Trophoblast cell (in vitro differentiated cells and primary cell): ENCODE measurements around the gene GRIK5.

ENCODE experiments used
- DNase-seq, 2 donors: peaks; one replicate each; pipeline ENCODE4 v3.0.0-alpha.2; 2016
- H2AFZ ChIP-seq: 2 replicates; pipeline ENCODE4 v1.6.1; 2013; ENCODE audit warnings: low read length, moderate library complexity, mild to moderate bottlenecking; ENCODE audit not compliant: insufficient read depth, poor library complexity
- H2AK5ac ChIP-seq: 2 replicates; pipeline ENCODE4 v1.6.1; 2013; ENCODE audit warnings: mild to moderate bottlenecking, low read length
- H2BK120ac ChIP-seq: 2 replicates; pipeline ENCODE4 v1.6.1; 2013; ENCODE audit warnings: low read length, mild to moderate bottlenecking, moderate library complexity; ENCODE audit not compliant: insufficient read depth, poor library complexity
- H2BK12ac ChIP-seq: 2 replicates; pipeline ENCODE4 v1.6.1; 2013; ENCODE audit warnings: mild to moderate bottlenecking, low read length, moderate library complexity
- H2BK5ac ChIP-seq: 2 replicates; pipeline ENCODE4 v1.6.1; 2013; ENCODE audit warnings: low read length, low read depth, moderate library complexity, mild to moderate bottlenecking; ENCODE audit not compliant: poor library complexity
- H3K14ac ChIP-seq: 2 replicates; pipeline ENCODE4 v1.6.1; 2013; ENCODE audit warnings: mild to moderate bottlenecking, low read length
- H3K18ac ChIP-seq: 2 replicates; pipeline ENCODE4 v1.6.1; 2013; ENCODE audit warnings: mild to moderate bottlenecking, low read length
- H3K23ac ChIP-seq: 2 replicates; pipeline ENCODE4 v1.6.1; 2013; ENCODE audit warnings: low read length
- H3K27ac ChIP-seq: 2 replicates; pipeline ENCODE4 v1.5.1; 2013; ENCODE audit warnings: low read depth, mild to moderate bottlenecking, inconsistent platforms, low read length, moderate library complexity
- H3K27me3 ChIP-seq: 2 replicates; pipeline ENCODE4 v1.6.1; 2013; ENCODE audit warnings: inconsistent platforms, mild to moderate bottlenecking, low read length, moderate library complexity; ENCODE audit not compliant: insufficient read depth
- H3K36me3 ChIP-seq, 2 experiments: 1 replicate in 1 of 2; 2 replicates in 1 of 2; pipeline ENCODE4 v1.6.1; 2013; ENCODE audit warnings: low read length in 2 of 2, mild to moderate bottlenecking in 2 of 2, moderate library complexity in 1 of 2; ENCODE audit not compliant: insufficient read depth in 2 of 2, control insufficient read depth in 1 of 2
- H3K4ac ChIP-seq: 2 replicates; pipeline ENCODE4 v1.6.1; 2013; ENCODE audit warnings: low read depth, mild to moderate bottlenecking, low read length, moderate library complexity
- H3K4me1 ChIP-seq, 2 experiments: 1 replicate in 1 of 2; 2 replicates in 1 of 2; pipeline ENCODE4 v1.6.1; 2013; ENCODE audit warnings: low read length in 2 of 2, mild to moderate bottlenecking in 2 of 2, moderate library complexity in 1 of 2; ENCODE audit not compliant: insufficient read depth in 2 of 2, control insufficient read depth in 1 of 2
- H3K4me2 ChIP-seq: 2 replicates; pipeline ENCODE4 v1.6.1; 2013; ENCODE audit warnings: inconsistent platforms, mild to moderate bottlenecking, low read length, moderate library complexity
- H3K4me3 ChIP-seq: 2 replicates; pipeline ENCODE4 v1.5.1; 2013; ENCODE audit warnings: mild to moderate bottlenecking, low read depth, low read length, inconsistent platforms
- H3K79me1 ChIP-seq: one replicate; pipeline ENCODE4 v1.6.1; 2013; ENCODE audit warnings: low read length
- H3K79me2 ChIP-seq: 2 replicates; pipeline ENCODE4 v1.6.1; 2013; ENCODE audit warnings: low read length, mild to moderate bottlenecking; ENCODE audit not compliant: control insufficient read depth, insufficient read depth, poor library complexity
- H3K9ac ChIP-seq: 2 replicates; pipeline ENCODE4 v1.6.1; 2013; ENCODE audit warnings: mild to moderate bottlenecking, low read length
- H3K9me3 ChIP-seq: 2 replicates; pipeline ENCODE4 v1.6.1; 2013; ENCODE audit warnings: low read depth, mild to moderate bottlenecking, control low read depth, inconsistent platforms, low read length; ENCODE audit not compliant: insufficient read depth
- H4K12ac ChIP-seq: 2 replicates; pipeline ENCODE4 v1.6.1; 2013; ENCODE audit warnings: low read depth, mild to moderate bottlenecking, low read length, moderate library complexity
- H4K8ac ChIP-seq: 2 replicates; pipeline ENCODE4 v1.6.1; 2013; ENCODE audit warnings: low read depth, mild to moderate bottlenecking, low read length, moderate library complexity
- H4K91ac ChIP-seq: one replicate; pipeline ENCODE4 v1.6.1; 2013; ENCODE audit warnings: low read depth, mild to moderate bottlenecking, low read length, moderate library complexity
- WGBS: extraction: QIAGEN DNeasy Blood & Tissue Kit; methylation state at CpG from one replicate; pipeline ENCODE4 v1.1.7; 2013; ENCODE audit warnings: missing lambda C conversion rate; ENCODE audit not compliant: insufficient read length, insufficient coverage; ENCODE audit errors: extremely low coverage; 5-methylcytosine and 5-hydroxymethylcytosine counted together

Gene GRIK5

DNA sequence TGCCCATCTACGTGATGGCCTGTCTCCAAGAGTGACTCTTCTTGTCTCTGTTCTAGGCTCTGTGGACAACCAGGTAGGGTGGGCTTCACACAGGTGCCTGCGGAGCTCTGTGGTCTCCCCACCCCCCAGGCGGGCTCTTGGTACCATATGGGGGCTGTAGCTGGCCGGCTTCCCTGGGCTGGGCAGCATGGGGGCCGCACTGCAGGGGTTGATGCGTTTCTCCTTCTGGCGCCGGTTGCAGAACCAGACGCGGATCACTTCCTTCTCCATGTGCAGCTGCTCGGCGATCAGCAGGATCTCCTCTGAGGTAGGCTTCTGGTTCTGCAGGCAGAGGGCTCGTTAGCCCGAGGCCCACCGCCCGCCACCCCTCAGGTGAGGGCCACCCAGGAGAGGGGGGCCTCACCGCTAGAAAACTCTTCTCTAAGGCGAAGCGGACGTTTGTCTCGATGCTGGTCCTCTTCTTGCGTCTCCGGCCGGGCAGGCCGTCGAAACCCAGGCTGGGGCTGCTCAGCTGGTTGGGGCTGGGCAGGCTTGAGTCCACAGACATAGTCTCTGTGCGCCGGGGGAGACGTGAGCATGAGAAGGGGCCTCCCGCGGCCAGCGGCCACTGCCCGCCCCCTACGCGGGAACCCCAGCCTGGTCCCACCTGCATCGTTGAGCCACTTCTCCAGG, 25.3 kb upstream of the GRIK5 start:
- no peak overlapping the region for H3K23ac ChIP-seq
- no peaks in the 10 kb centered on the region for H3K27me3 ChIP-seq
- H3K4me3 ChIP-seq = no peak overlapping the region
- H3K4me2 ChIP-seq = no peak overlapping the region
- no peak overlapping the region for H4K8ac ChIP-seq
- H2BK5ac ChIP-seq = no peak overlapping the region
- H2AFZ ChIP-seq = no peak overlapping the region
- no peak overlapping the region for H3K9ac ChIP-seq
- no peak overlapping the region for H3K4ac ChIP-seq
- no peak overlapping the region for H3K27ac ChIP-seq
- peaks cover 0 to 2% of the 10 kb centered on the region in 2 experiments for H3K4me1 ChIP-seq
- no peak for DNase-seq
- H2BK120ac ChIP-seq = no peak overlapping the region
- no CpG with 5 or more reads among the region's 36 CpGs for WGBS
- no peaks in the 10 kb centered on the region for H3K79me1 ChIP-seq
- no peak overlapping the region for H2BK12ac ChIP-seq
- H2AK5ac ChIP-seq = no peak overlapping the region
- no peaks in the 10 kb centered on the region for H3K36me3 ChIP-seq
- no peaks in the 10 kb centered on the region for H3K79me2 ChIP-seq
- H4K12ac ChIP-seq = no peak overlapping the region
- H3K18ac ChIP-seq = no peak overlapping the region
- H3K14ac ChIP-seq = no peak overlapping the region
- H3K9me3 ChIP-seq = peaks cover 3% of the 10 kb centered on the region
- no peak overlapping the region for H4K91ac ChIP-seq

DNA sequence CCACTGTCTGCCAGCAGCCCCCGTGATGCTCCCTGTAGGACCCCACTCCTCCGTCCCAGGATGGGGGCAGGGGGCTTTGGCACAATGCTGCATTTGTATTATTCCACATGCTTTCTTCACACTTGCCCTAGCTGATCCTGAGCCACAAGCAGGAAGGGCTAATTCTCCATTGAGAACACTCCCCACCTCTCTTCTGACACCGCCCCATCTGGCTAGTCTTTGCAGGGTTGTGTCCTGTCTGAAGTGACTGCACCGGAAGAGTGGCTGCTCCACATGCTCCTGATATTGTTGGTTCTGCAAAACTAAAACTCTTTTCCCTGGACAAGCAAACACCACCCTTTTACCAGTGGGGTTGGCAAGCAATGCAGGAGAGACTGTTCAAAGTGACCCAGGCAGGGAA, 23.9 kb upstream of the GRIK5 start:
- H2BK5ac ChIP-seq = no peak overlapping the region
- H2BK120ac ChIP-seq = no peak overlapping the region
- H3K4me3 ChIP-seq = no peak overlapping the region
- peaks cover under 1 to 1% of the 10 kb centered on the region in 2 experiments for H3K4me1 ChIP-seq
- no peak overlapping the region for H3K9ac ChIP-seq
- no peak overlapping the region for H3K27ac ChIP-seq
- no peak overlapping the region for H2AFZ ChIP-seq
- H3K4me2 ChIP-seq = no peak overlapping the region
- no peak overlapping the region for H3K18ac ChIP-seq
- H3K23ac ChIP-seq = no peak overlapping the region
- H4K8ac ChIP-seq = no peak overlapping the region
- H3K14ac ChIP-seq = no peak overlapping the region
- no peaks in the 10 kb centered on the region for H3K79me1 ChIP-seq
- H3K79me2 ChIP-seq = no peaks in the 10 kb centered on the region
- H2AK5ac ChIP-seq = no peak overlapping the region
- no peak overlapping the region for H4K12ac ChIP-seq
- H3K4ac ChIP-seq = no peak overlapping the region
- H3K27me3 ChIP-seq = no peaks in the 10 kb centered on the region
- no peaks in the 10 kb centered on the region for H3K36me3 ChIP-seq
- WGBS = no CpG with 5 or more reads among the region's 4 CpGs
- DNase-seq = no peak
- H3K9me3 ChIP-seq = peaks cover 3% of the 10 kb centered on the region
- H2BK12ac ChIP-seq = no peak overlapping the region
- no peak overlapping the region for H4K91ac ChIP-seq

DNA sequence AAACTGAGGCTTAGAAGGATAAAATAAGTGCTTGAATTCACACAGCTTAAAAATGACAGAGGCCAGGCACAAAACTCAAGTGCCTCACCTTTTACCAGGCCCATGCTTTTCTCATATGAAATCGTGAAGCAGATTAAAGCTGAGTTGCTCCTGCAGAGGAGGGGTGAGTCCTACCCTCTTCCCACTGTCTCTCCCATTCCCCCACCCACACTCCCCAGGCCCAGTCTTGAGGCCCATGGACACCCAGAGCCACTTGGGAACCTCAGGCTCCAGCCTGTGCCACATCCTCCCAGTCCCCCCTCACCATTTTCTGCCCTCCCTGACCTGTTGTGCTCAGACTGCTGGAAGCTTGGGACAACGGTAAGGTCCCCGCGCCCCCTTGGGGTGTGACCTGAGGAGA, 23.5 kb upstream of the GRIK5 start:
- no peak overlapping the region for H3K27ac ChIP-seq
- H2BK5ac ChIP-seq = no peak overlapping the region
- H3K79me1 ChIP-seq = no peaks in the 10 kb centered on the region
- no peak for DNase-seq
- WGBS = no CpG with 5 or more reads among the region's 4 CpGs
- no peak overlapping the region for H2AFZ ChIP-seq
- H3K79me2 ChIP-seq = no peaks in the 10 kb centered on the region
- no peak overlapping the region for H3K23ac ChIP-seq
- H4K91ac ChIP-seq = no peak overlapping the region
- H2AK5ac ChIP-seq = no peak overlapping the region
- no peak overlapping the region for H4K12ac ChIP-seq
- H3K4me3 ChIP-seq = peak overlapping the region; percentile 7
- no peak overlapping the region for H3K4ac ChIP-seq
- H4K8ac ChIP-seq = no peak overlapping the region
- no peak overlapping the region for H3K14ac ChIP-seq
- H3K4me2 ChIP-seq = no peak overlapping the region
- no peaks in the 10 kb centered on the region for H3K27me3 ChIP-seq
- H3K9me3 ChIP-seq = peaks cover 3% of the 10 kb centered on the region
- no peak overlapping the region for H3K9ac ChIP-seq
- H3K36me3 ChIP-seq = no peaks in the 10 kb centered on the region
- no peak overlapping the region for H2BK120ac ChIP-seq
- peaks cover 5% of the 10 kb centered on the region in 2 experiments for H3K4me1 ChIP-seq
- H2BK12ac ChIP-seq = no peak overlapping the region
- H3K18ac ChIP-seq = no peak overlapping the region

DNA sequence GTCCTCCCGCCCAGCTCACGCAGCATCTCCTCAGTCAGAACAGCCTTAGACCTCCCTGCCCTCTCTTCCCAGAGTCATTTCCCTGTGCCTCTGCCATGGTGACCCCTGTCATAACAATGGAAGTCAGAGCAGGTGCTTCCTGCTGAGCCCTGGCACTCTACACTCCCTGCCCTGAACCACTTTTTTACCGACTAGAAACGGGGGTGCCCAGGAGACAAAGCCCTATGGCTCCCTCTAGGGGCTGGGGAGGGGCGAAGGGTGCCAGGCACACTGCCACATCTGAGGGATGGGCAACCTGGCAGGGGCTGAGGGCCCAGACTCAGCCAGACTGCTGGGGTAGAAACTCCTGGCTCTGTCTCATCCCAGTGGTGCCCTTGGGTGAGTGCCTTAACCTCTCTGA, 22.3 kb upstream of the GRIK5 start:
- Histone ChIP-seq H2AFZ (no peak overlapping the region), H3K4me3 (no peak overlapping the region), H3K27ac (no peak overlapping the region), H3K36me3 (no peaks in the 10 kb centered on the region), H2BK12ac (no peak overlapping the region), H3K23ac (no peak overlapping the region), H3K4me2 (no peak overlapping the region), H3K18ac (no peak overlapping the region), H4K12ac (no peak overlapping the region), H3K9ac (no peak overlapping the region), H2BK120ac (no peak overlapping the region), H3K79me1 (no peaks in the 10 kb centered on the region), H3K79me2 (no peaks in the 10 kb centered on the region), H4K91ac (no peak overlapping the region), H2AK5ac (no peak overlapping the region), H3K4ac (no peak overlapping the region), H4K8ac (no peak overlapping the region), H3K14ac (no peak overlapping the region), H3K4me1 (peaks cover 7 to 8% of the 10 kb centered on the region in 2 experiments), H3K9me3 (peaks cover 3% of the 10 kb centered on the region), H3K27me3 (no peaks in the 10 kb centered on the region), H2BK5ac (no peak overlapping the region)
- WGBS = no CpG with 5 or more reads among the region's 5 CpGs
- no peak for DNase-seq
